H7 (cell line): ENCODE results near the gene TBX3. TPM values are rescaled to one million over a fixed set of nuclear protein-coding genes. Genes with fewer than 3 reads are reported as not detected.
A peak's percentile ranks its signal among the peaks of the same experiment; 100 is the strongest.

Experiments used
- DNase-seq: peaks from one replicate; pipeline ENCODE4 v3.0.0; 2012
- H3K27me3 ChIP-seq: 2 replicates; pipeline ENCODE4 v1.6.0; 2011; ENCODE audit warnings: mild to moderate bottlenecking, low read length; ENCODE audit not compliant: control insufficient read depth, insufficient read depth
- H3K36me3 ChIP-seq: replicated peaks from 2 replicates; pipeline ENCODE4 v1.5.1; 2011; ENCODE audit warnings: low read length; ENCODE audit not compliant: control insufficient read depth, insufficient read depth
- H3K4me3 ChIP-seq: 2 replicates; pipeline ENCODE4 v1.5.1; 2011; ENCODE audit warnings: low read depth, mild to moderate bottlenecking, control low read depth, low read length, moderate library complexity; ENCODE audit not compliant: insufficient read depth
- total RNA-seq: library from RNA; depleted of rRNA; stranded (reverse); fragments of >200 nt; shearing (Covaris generic); gene quantifications from 2 replicates; pipeline ENCODE4 v1.2.3, GENCODE V29; 2014

Gene TBX3
- total RNA-seq, 1 experiment from 2014 or later, result 0.94 TPM

DNA sequence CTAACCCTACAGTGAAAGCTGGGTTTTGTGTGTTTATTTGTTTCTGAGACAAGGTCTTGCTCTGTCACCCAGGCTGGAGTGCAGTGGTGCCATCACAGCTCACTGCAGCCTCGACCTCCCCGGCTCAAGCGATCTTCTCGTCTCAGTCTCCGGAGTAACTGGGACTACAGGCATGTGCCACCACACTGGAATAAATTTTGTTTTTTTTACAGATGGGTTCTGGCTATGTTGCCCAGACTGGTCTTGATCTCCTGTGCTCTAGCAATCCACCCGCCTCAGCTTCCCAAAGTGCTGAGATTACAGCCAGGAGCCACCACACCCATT is 26.4 kb downstream of the TBX3 start:
- H3K27me3 ChIP-seq, result no peaks in the 10 kb centered on the region; the same call in 1 of the 2 replicates
- no peaks in the 10 kb centered on the region for H3K36me3 ChIP-seq
- DNase-seq, result no peak
- H3K4me3 ChIP-seq, result no peak overlapping the region

DNA sequence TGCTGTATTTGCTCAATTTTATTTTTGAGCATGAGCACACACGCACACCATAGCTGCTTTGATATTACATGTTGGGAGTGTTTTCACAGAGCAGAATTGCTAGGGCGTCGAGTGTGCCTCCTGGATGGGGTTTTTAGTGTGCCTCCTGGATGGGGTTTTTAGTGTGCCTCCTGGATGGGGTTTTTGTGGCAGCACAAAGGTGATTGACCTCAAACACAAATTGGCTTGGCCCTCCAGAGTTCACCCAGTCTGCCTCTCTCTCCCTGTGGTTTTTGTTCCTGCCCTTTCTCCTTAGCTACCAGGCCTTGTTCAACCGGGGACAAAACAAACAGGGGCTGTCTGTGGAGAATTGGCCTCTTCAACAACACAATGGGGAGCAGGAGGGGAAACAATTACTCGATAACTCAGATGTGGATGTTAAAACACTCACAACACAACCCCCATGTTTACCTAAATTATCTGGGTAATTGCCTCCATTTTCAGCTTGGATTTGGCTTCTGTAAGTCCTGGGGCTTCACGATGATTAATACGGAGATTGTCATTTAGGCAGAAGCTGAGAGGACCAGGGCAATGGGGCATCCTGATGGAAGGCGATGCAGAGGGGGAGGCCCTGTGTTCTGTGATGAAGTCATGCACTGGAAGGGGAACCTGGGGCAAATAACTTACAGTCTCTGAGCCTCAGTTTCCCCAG is 26.9 kb downstream of the TBX3 start:
- H3K27me3 ChIP-seq, result no peaks in the 10 kb centered on the region; the same call in 1 of the 2 replicates
- no peaks in the 10 kb centered on the region for H3K36me3 ChIP-seq
- H3K4me3 ChIP-seq, result no peak overlapping the region
- DNase-seq, result no peak

GRCh38 chr12:114655934-114656749 is 27.8 kb downstream of the TBX3 start:
- DNase-seq, result no peak
- H3K27me3 ChIP-seq, result no peaks in the 10 kb centered on the region; the same call in 1 of the 2 replicates
- no peak overlapping the region for H3K4me3 ChIP-seq
- no peaks in the 10 kb centered on the region for H3K36me3 ChIP-seq

DNA sequence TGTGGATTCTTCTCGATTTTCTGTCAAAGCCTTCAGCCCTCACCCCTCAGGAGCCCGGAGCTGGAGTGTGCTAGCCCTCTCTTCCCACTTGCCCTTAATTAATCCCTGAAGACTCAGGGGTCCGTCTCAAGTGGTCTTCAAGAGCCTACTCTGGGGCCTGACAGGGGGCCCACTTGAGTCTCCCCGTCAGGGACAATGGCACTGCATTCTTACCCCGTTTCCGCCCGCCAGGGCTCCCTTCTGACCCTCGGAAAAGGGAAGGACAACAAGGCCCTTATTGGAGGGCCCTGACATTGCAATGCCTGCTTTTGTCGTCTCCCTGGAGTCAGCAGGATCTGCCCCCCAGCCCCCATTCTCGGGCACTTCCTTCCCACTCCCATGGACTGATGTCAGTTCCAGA is 34.4 kb downstream of the TBX3 start:
- Histone ChIP-seq H3K4me3 (no peak overlapping the region), H3K27me3 (no peaks in the 10 kb centered on the region), H3K36me3 (no peaks in the 10 kb centered on the region)
- DNase-seq, result no peak

GRCh38 chr12:114648711-114649110 is 35.3 kb downstream of the TBX3 start:
- no peak for DNase-seq
- no peaks in the 10 kb centered on the region for H3K27me3 ChIP-seq
- no peaks in the 10 kb centered on the region for H3K36me3 ChIP-seq
- H3K4me3 ChIP-seq, result no peak overlapping the region

GRCh38 chr12:114638790-114639435 is 45.1 kb downstream of the TBX3 start:
- Histone ChIP-seq H3K36me3 (no peaks in the 10 kb centered on the region), H3K4me3 (no peak overlapping the region), H3K27me3 (no peaks in the 10 kb centered on the region; the same call in 1 of the 2 replicates)
- DNase-seq, result peak; percentile 61

- peak; percentile 42 for DNase-seq
- H3K36me3 ChIP-seq, result no peaks in the 10 kb centered on the region
- no peak overlapping the region for H3K4me3 ChIP-seq
- H3K27me3 ChIP-seq, result no peaks in the 10 kb centered on the region; the same call in 1 of the 2 replicates
These were observed 47.1 kb downstream of the TBX3 start for GRCh38 chr12:114636723-114637480.

DNA sequence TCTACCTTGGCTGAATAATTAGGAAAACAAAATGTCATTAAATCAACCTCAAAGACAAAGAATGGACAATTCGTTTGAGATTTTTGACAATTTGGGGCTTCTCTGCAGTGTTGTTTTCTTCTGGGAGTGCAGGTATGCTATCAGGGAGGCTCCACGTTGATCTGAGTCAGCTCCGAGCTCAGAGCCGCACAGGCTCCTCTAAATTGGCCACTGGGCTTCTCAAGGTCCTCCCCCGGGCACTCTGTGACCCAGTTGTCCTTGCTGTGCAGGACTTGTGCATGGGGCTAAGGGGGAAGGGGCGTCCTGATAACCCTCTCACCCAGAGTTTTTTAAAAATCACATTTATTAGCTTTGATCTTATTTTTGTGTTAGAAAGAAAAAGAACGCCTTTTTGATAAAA is 52.7 kb downstream of the TBX3 start:
- DNase-seq, result no peak
- Histone ChIP-seq H3K27me3 (no peaks in the 10 kb centered on the region; the same call in 1 of the 2 replicates), H3K4me3 (no peak overlapping the region), H3K36me3 (no peaks in the 10 kb centered on the region)

DNA sequence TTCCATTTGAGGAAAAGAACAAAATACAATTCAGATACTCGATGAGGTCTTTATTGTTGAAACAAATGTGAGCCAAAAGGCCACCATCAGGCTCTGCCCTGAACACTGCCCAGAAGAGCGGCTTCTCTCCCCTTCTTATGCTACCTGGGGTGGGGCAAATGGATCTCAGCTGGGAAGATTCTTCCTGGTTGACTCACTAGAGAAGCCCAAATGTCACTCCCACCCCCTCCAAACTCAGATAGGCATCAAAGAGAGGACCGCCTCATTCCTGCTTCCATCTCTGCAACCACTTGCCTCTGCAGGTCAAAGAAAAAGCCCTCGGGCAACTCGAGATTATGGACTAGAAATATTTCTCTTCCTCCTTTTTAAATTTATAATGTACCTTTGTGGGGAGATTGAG is 55.8 kb downstream of the TBX3 start:
- Histone ChIP-seq H3K4me3 (no peak overlapping the region), H3K36me3 (no peaks in the 10 kb centered on the region), H3K27me3 (no peaks in the 10 kb centered on the region; the same call in 1 of the 2 replicates)
- no peak for DNase-seq

- Histone ChIP-seq H3K36me3 (no peaks in the 10 kb centered on the region), H3K4me3 (no peak overlapping the region), H3K27me3 (no peaks in the 10 kb centered on the region; the same call in 1 of the 2 replicates)
- DNase-seq, result no peak
These were observed 56.6 kb downstream of the TBX3 start for GRCh38 chr12:114627393-114627792.

DNA sequence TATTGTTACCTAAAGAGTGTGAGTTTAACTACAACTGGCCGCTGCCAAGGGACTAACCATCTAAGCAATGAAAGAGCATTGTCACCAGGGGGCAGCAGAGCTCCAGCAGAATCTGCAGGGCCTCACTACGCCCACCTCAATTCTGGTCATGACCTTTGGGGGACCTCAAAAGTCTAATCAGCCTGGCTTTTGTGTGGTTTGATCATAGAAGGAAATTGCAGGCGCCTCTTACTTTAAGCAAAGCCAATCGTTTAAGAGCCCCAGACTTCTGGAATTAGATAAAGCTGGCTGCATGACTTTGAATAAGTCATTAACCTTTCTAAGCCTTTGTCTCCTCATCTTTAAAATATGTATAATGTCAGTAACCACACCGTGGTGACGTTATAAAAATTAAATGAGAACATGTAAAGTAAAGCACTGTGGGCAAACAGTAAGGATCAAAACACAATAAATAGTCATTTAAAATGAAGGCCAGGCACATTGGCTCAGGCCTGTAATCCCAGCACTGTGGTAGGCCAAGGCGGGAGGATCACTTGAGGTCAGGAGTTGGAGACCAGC is 58.6 kb downstream of the TBX3 start:
- Histone ChIP-seq H3K27me3 (no peaks in the 10 kb centered on the region), H3K36me3 (no peaks in the 10 kb centered on the region), H3K4me3 (no peak overlapping the region)
- DNase-seq, result peak; percentile 58

DNA sequence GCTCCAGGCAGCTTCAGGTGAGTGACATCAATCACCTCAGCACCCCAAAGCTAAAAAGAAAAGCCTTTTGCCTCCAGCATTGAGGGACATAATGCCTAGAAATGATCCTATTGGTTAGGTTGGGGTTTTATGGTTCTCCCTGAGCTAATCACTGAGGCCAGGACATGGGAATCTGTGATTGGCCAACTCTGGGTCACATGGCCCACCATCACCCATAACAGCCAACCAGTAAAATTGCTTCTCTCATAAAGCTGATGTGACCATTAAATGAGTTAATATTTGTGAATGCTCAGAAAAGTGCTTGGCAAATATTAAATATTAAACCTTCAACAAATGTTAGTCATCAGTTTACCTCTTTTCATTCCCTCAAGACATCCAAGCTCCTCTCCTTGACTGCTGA is 60.2 kb downstream of the TBX3 start:
- DNase-seq, result no peak
- H3K27me3 ChIP-seq, result no peaks in the 10 kb centered on the region
- H3K36me3 ChIP-seq, result no peaks in the 10 kb centered on the region
- no peak overlapping the region for H3K4me3 ChIP-seq
